ENCODE results near the gene CSF3R. TPM values are rescaled to one million over a fixed set of nuclear protein-coding genes. Genes with fewer than 3 reads are reported as not detected.

Gene CSF3R
- polyA plus RNA-seq, 1 of the 3 experiments (the other 2 are of a cell fraction), result not detected

DNA sequence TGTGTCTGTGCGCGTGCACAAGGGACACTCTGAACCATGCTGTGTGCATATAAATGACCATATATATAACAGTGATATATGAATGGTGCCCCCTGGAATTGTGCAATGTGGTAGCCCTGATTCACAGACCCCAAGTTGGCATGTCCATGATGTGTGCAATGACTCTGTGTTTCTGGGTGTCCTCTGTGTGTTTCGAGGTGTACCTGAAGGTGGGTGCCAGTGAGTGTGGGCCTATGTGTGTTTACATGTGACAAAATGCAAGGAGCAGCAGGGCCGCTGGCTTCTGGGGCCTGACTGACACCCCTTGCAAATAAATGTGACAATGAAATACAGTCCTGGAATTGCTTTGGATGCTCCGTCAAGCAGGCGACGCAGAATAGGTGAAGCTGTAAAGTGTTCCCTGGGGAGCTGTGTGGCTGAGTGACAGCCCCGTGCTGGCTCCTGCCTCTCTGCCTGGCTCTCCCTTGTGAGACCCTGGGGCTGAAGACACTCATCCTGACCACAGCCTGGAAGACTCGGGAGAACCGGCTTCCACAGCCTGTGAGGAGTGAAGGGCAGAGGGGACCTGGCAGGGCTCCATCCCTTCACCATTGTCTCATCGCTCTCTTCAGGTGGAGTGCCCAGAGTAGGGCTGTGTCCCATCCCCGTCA is 38.2 kb upstream of the CSF3R start:
- no peaks in the 10 kb centered on the region for H3K9me3 ChIP-seq
- no peak overlapping the region for H3K4me2 ChIP-seq
- ChIA-PET CTCF (no interaction called here), POLR2A (no interaction called here)
- 62% methylated on average over 11 of the region's 12 CpGs for WGBS (ENCODE audit: low lambda C conversion rate)
- peaks cover 0 to 10% of the 10 kb centered on the region in 2 experiments; a peak in 1 of 4 replicates for H3K4me1 ChIP-seq (ENCODE audit: control insufficient read depth in 1 of 2, insufficient read depth in 2 of 2, low read depth in 1 of 2, low read length in 1 of 2)
- H3K9ac ChIP-seq, result no peak overlapping the region
- no peak overlapping the region for H2AFZ ChIP-seq (ENCODE audit: low read depth)
- no peak overlapping the region for H3K27ac ChIP-seq (ENCODE audit: low read depth in 2 of 2, low read length in 1 of 2)
- H3K27me3 ChIP-seq (ENCODE audit: insufficient read depth), result no peaks in the 10 kb centered on the region
- no peaks in the 10 kb centered on the region for H3K79me2 ChIP-seq (ENCODE audit: insufficient read depth)
- no peaks in the 10 kb centered on the region for H4K20me1 ChIP-seq (ENCODE audit: insufficient read depth)
- DNase-seq, result no peak
- H3K36me3 ChIP-seq (replicated peaks in 1 of 2; ENCODE audit: control insufficient read depth in 1 of 2, insufficient read depth in 2 of 2, low read length in 1 of 2), result no peaks in the 10 kb centered on the region
- H3F3A ChIP-seq (replicated peaks; ENCODE audit: insufficient read depth), result no peaks in the 10 kb centered on the region
- TF ChIP-seq MEF2A (IDR thresholded peaks at IDR 0.05; ENCODE audit: borderline replicate concordance, low read depth) (no peak), FOSL2 (IDR thresholded peaks at IDR 0.05; ENCODE audit: borderline replicate concordance, low read depth) (no peak), CHD2 (IDR thresholded peaks at IDR 0.05; ENCODE audit: low read length, partially characterized antibody) (no peak), SIN3A (IDR thresholded peaks at IDR 0.05; ENCODE audit: borderline replicate concordance, low read depth, low read length) (no peak), NRF1 (IDR thresholded peaks at IDR 0.05; ENCODE audit: low read depth, low read length) (no peak), FOXM1 (IDR thresholded peaks at IDR 0.05; ENCODE audit: low read depth) (no peak)
- TF ChIP-seq, protein P1, sequence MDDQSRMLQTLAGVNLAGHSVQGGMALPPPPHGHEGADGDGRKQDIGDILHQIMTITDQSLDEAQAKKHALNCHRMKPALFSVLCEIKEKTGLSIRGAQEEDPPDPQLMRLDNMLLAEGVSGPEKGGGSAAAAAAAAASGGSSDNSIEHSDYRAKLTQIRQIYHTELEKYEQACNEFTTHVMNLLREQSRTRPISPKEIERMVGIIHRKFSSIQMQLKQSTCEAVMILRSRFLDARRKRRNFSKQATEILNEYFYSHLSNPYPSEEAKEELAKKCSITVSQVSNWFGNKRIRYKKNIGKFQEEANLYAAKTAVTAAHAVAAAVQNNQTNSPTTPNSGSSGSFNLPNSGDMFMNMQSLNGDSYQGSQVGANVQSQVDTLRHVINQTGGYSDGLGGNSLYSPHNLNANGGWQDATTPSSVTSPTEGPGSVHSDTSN (IDR thresholded peaks at IDR 0.05), result no peak
- TF ChIP-seq, protein P2, sequence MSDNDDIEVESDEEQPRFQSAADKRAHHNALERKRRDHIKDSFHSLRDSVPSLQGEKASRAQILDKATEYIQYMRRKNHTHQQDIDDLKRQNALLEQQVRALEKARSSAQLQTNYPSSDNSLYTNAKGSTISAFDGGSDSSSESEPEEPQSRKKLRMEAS (IDR thresholded peaks at IDR 0.05; ENCODE audit: low read depth), result no peak
- TF ChIP-seq, protein P3, sequence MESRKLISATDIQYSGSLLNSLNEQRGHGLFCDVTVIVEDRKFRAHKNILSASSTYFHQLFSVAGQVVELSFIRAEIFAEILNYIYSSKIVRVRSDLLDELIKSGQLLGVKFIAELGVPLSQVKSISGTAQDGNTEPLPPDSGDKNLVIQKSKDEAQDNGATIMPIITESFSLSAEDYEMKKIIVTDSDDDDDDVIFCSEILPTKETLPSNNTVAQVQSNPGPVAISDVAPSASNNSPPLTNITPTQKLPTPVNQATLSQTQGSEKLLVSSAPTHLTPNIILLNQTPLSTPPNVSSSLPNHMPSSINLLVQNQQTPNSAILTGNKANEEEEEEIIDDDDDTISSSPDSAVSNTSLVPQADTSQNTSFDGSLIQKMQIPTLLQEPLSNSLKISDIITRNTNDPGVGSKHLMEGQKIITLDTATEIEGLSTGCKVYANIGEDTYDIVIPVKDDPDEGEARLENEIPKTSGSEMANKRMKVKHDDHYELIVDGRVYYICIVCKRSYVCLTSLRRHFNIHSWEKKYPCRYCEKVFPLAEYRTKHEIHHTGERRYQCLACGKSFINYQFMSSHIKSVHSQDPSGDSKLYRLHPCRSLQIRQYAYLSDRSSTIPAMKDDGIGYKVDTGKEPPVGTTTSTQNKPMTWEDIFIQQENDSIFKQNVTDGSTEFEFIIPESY (IDR thresholded peaks at IDR 0.05; ENCODE audit: borderline replicate concordance, low read depth), result no peak
- TF ChIP-seq, protein P4, sequence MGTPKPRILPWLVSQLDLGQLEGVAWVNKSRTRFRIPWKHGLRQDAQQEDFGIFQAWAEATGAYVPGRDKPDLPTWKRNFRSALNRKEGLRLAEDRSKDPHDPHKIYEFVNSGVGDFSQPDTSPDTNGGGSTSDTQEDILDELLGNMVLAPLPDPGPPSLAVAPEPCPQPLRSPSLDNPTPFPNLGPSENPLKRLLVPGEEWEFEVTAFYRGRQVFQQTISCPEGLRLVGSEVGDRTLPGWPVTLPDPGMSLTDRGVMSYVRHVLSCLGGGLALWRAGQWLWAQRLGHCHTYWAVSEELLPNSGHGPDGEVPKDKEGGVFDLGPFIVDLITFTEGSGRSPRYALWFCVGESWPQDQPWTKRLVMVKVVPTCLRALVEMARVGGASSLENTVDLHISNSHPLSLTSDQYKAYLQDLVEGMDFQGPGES (IDR thresholded peaks at IDR 0.05; ENCODE audit: low read depth, low read length), result no peak
- no peak overlapping the region for H3K4me3 ChIP-seq (ENCODE audit: low read depth in 2 of 2, low read length in 1 of 2)
- H3K9me2 ChIP-seq, result no peaks in the 10 kb centered on the region

DNA sequence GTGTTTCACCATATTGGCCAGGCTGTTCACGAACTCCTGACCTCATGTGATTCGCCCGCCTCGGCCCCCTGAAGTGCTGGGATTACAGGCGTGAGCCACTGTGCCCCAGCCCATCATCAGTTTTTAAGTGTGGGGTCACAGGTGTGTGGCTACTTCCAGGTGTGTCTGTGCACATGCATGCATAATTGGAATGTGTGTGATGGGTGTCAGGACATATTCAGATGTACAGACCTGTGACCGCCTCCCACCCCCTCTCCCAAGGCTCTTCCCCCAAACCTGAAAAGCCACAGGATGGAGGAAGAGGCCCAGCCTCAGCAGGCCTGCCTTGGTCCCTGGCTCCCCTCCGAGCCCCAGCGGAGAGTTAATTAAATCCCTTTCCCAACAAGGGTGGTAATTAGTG is 37.3 kb upstream of the CSF3R start:
- CTCF ChIA-PET, result interaction anchor here (5.0 kb wide), 1 partner anchor 34 kb away, joined by 52 read pairs; no protein-coding TSS in a partner anchor
- Histone ChIP-seq H3K4me2 (no peak overlapping the region), H3K36me3 (replicated peaks in 1 of 2; ENCODE audit: control insufficient read depth in 1 of 2, insufficient read depth in 2 of 2, low read length in 1 of 2) (no peaks in the 10 kb centered on the region), H3K79me2 (ENCODE audit: insufficient read depth) (no peaks in the 10 kb centered on the region), H4K20me1 (ENCODE audit: insufficient read depth) (no peaks in the 10 kb centered on the region), H3K27ac (ENCODE audit: low read depth in 2 of 2, low read length in 1 of 2) (no peak overlapping the region), H3K9ac (no peak overlapping the region), H3K4me1 (ENCODE audit: control insufficient read depth in 1 of 2, insufficient read depth in 2 of 2, low read depth in 1 of 2, low read length in 1 of 2) (peaks cover 0 to 9% of the 10 kb centered on the region in 2 experiments; a peak in 1 of 4 replicates), H3K4me3 (ENCODE audit: low read depth in 2 of 2, low read length in 1 of 2) (no peak overlapping the region), H3K9me3 (no peaks in the 10 kb centered on the region), H3K27me3 (ENCODE audit: insufficient read depth) (no peaks in the 10 kb centered on the region), H3F3A (replicated peaks; ENCODE audit: insufficient read depth) (no peaks in the 10 kb centered on the region), H2AFZ (ENCODE audit: low read depth) (no peak overlapping the region), H3K9me2 (no peaks in the 10 kb centered on the region)
- POLR2A ChIA-PET, result no interaction called here
- WGBS (ENCODE audit: low lambda C conversion rate), result 70% methylated on average over 7 of the region's 8 CpGs
- no peak for DNase-seq
- TF ChIP-seq, protein P5, sequence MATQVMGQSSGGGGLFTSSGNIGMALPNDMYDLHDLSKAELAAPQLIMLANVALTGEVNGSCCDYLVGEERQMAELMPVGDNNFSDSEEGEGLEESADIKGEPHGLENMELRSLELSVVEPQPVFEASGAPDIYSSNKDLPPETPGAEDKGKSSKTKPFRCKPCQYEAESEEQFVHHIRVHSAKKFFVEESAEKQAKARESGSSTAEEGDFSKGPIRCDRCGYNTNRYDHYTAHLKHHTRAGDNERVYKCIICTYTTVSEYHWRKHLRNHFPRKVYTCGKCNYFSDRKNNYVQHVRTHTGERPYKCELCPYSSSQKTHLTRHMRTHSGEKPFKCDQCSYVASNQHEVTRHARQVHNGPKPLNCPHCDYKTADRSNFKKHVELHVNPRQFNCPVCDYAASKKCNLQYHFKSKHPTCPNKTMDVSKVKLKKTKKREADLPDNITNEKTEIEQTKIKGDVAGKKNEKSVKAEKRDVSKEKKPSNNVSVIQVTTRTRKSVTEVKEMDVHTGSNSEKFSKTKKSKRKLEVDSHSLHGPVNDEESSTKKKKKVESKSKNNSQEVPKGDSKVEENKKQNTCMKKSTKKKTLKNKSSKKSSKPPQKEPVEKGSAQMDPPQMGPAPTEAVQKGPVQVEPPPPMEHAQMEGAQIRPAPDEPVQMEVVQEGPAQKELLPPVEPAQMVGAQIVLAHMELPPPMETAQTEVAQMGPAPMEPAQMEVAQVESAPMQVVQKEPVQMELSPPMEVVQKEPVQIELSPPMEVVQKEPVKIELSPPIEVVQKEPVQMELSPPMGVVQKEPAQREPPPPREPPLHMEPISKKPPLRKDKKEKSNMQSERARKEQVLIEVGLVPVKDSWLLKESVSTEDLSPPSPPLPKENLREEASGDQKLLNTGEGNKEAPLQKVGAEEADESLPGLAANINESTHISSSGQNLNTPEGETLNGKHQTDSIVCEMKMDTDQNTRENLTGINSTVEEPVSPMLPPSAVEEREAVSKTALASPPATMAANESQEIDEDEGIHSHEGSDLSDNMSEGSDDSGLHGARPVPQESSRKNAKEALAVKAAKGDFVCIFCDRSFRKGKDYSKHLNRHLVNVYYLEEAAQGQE (IDR thresholded peaks at IDR 0.05; ENCODE audit: low read depth, low read length), result no peak
- TF ChIP-seq SMC3 (IDR thresholded peaks at IDR 0.05; ENCODE audit: low read depth, low read length) (no peak), RCOR1 (IDR thresholded peaks at IDR 0.05; ENCODE audit: low read length) (no peak), GATA2 (CRISPR knock-in tag; IDR thresholded peaks at IDR 0.05) (no peak), ELF1 (IDR thresholded peaks at IDR 0.05) (no peak), MXI1 (IDR thresholded peaks at IDR 0.05; ENCODE audit: low read depth, low read length) (no peak)
- TF ChIP-seq, protein P6, sequence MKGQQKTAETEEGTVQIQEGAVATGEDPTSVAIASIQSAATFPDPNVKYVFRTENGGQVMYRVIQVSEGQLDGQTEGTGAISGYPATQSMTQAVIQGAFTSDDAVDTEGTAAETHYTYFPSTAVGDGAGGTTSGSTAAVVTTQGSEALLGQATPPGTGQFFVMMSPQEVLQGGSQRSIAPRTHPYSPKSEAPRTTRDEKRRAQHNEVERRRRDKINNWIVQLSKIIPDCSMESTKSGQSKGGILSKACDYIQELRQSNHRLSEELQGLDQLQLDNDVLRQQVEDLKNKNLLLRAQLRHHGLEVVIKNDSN (IDR thresholded peaks at IDR 0.05; ENCODE audit: borderline replicate concordance, low read depth), result no peak
- TF ChIP-seq, protein P4 (IDR thresholded peaks at IDR 0.05; ENCODE audit: low read depth, low read length), result no peak
